GM13976 (cell line): ENCODE results near the gene AP1G2.
"Not testable (repeated sequence)": the region's sequence is repeated elsewhere in the genome, so short reads cannot be mapped to it uniquely, and the experiment has no call there.

Source experiments
- DNase-seq: peaks from one replicate; pipeline ENCODE4 v3.0.0; 2012; ENCODE audit warnings: low spot score
- CTCF ChIP-seq: IDR thresholded peaks from 2 replicates; pipeline ENCODE4 v1.5.1; 2012; ENCODE audit warnings: borderline replicate concordance, mild to moderate bottlenecking; ENCODE audit not compliant: insufficient read depth; ENCODE audit errors: extremely low read depth, missing control alignments, control extremely low read depth
- in situ Hi-C: fragments of 300-500 bp; cut with MboI; formaldehyde crosslinking; loops from one replicate; pipeline ENCODE4 v1.12.0; 2022; ENCODE audit warnings: low sequenced_read_pairs, mixed read lengths, inconsistent platforms; ENCODE audit not compliant: unreplicated experiment

AP1G2 gene

GRCh38 chr14:23600806-23601205, 33.2 kb upstream of the AP1G2 start:
- no peak for DNase-seq
- no peak for TF ChIP-seq CTCF

GRCh38 chr14:23600322-23600707, 32.7 kb upstream of the AP1G2 start:
- DNase-seq = no peak
- in situ Hi-C loops = no loop called here
- TF ChIP-seq CTCF = no peak

More at GRCh38 chr14:23600806-23601205, 33.2 kb upstream of the AP1G2 start:
- in situ Hi-C loops = no loop called here

GRCh38 chr14:23594191-23594590, 26.6 kb upstream of the AP1G2 start:
- in situ Hi-C loops, DNase-seq: not testable (repeated sequence)

- TF ChIP-seq CTCF = no peak
- no peak for DNase-seq
- in situ Hi-C loops = no loop called here
Observed at GRCh38 chr14:23590198-23590597, 22.6 kb upstream of the AP1G2 start.

- DNase-seq = no peak
- no peak for TF ChIP-seq CTCF
- in situ Hi-C loops = no loop called here
Observed at GRCh38 chr14:23589606-23590005, 22.0 kb upstream of the AP1G2 start.

GRCh38 chr14:23588884-23589598, 21.4 kb upstream of the AP1G2 start:
- peak; percentile 89 for DNase-seq
- peak; percentile 87 for TF ChIP-seq CTCF
- in situ Hi-C loops = no loop called here

- DNase-seq, in situ Hi-C loops: not testable (repeated sequence)
Observed at GRCh38 chr14:23584527-23585203, 17.1 kb upstream of the AP1G2 start.

GRCh38 chr14:23583761-23584526, 16.4 kb upstream of the AP1G2 start:
- in situ Hi-C loops, DNase-seq: not testable (repeated sequence)
